OCI-LY7 (cell line): Measurements from ENCODE around the gene MICAL3.

Experiments used
- EZH2phosphoT487 ChIP-seq: fragments of 200-600 bp; sonication (generic); IDR thresholded peaks from 2 replicates; pipeline ENCODE4 v1.6.1; 2018; ENCODE audit warnings: low read depth, borderline replicate concordance, mild to moderate bottlenecking, mixed run types, antibody characterized with exemption, low read length, moderate library complexity, mixed read lengths
- TF ChIP-seq, protein P1 (sequence below): fragments of 200-600 bp; sonication (generic); conservative IDR thresholded peaks from 2 replicates; pipeline ENCODE4 v1.5.1; 2014; ENCODE audit warnings: mild to moderate bottlenecking, antibody characterized with exemption, low read length, moderate library complexity, mixed read lengths

GRCh38 chr22:17951315-17951714 is 73.0 kb downstream of the MICAL3 start:
- TF ChIP-seq, protein P1, sequence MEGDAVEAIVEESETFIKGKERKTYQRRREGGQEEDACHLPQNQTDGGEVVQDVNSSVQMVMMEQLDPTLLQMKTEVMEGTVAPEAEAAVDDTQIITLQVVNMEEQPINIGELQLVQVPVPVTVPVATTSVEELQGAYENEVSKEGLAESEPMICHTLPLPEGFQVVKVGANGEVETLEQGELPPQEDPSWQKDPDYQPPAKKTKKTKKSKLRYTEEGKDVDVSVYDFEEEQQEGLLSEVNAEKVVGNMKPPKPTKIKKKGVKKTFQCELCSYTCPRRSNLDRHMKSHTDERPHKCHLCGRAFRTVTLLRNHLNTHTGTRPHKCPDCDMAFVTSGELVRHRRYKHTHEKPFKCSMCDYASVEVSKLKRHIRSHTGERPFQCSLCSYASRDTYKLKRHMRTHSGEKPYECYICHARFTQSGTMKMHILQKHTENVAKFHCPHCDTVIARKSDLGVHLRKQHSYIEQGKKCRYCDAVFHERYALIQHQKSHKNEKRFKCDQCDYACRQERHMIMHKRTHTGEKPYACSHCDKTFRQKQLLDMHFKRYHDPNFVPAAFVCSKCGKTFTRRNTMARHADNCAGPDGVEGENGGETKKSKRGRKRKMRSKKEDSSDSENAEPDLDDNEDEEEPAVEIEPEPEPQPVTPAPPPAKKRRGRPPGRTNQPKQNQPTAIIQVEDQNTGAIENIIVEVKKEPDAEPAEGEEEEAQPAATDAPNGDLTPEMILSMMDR = no peak
- TF ChIP-seq EZH2phosphoT487 = no peak
